Breast epithelium (tissue), 4 donors: Measurements from ENCODE around the gene ART3. TPM values are rescaled to one million over a fixed set of nuclear protein-coding genes. Genes with fewer than 3 reads are reported as not detected.

Experiments
- DNase-seq, 2 donors: peaks; one replicate each; pipeline ENCODE4 v3.0.0-alpha.2; 2019; ENCODE audit warnings: low spot score in 2 of 2
- H3K27ac ChIP-seq, 2 donors: fragments of 200-600 bp; sonication (generic) in 1 of 2; one replicate each; pipeline ENCODE4 v1.5.1; 2016 to 2019; ENCODE audit warnings: mild to moderate bottlenecking in 1 of 2
- H3K27me3 ChIP-seq, 2 donors: fragments of 200-600 bp; sonication (generic) in 1 of 2; one replicate each; pipeline versions ENCODE4 v1.5.1 to v1.6.0; 2017 to 2019; ENCODE audit warnings: control low read depth in 1 of 2, mild to moderate bottlenecking in 1 of 2
- H3K36me3 ChIP-seq: fragments of 200-600 bp; one replicate; pipeline ENCODE4 v1.5.1; 2019
- H3K4me1 ChIP-seq, 2 donors: fragments of 200-600 bp; sonication (generic); one replicate each; pipeline ENCODE4 v1.5.1; 2016 to 2019; ENCODE audit warnings: control low read depth in 1 of 2
- H3K4me3 ChIP-seq, 3 donors: fragments of 200-600 bp; sonication (generic); 1 replicate in 2 of 3; 2 replicates in 1 of 3; pipeline ENCODE4 v1.5.1; 2016 to 2019; ENCODE audit warnings: mild to moderate bottlenecking in 3 of 3, moderate library complexity in 2 of 3
- H3K9me3 ChIP-seq, 2 donors: fragments of 200-600 bp; sonication (generic) in 1 of 2; one replicate each; pipeline ENCODE4 v1.5.1; 2016 to 2019; ENCODE audit warnings: control low read depth in 1 of 2
- POLR2A ChIP-seq: fragments of 450-650 bp; IDR thresholded peaks from one replicate; pipeline ENCODE4 v1.6.1; 2016; ENCODE audit warnings: antibody characterized with exemption, mild to moderate bottlenecking, moderate library complexity
- POLR2AphosphoS5 ChIP-seq, 3 donors: sonication (generic); formaldehyde crosslinking; IDR thresholded peaks; one replicate each; pipeline ENCODE4 v1.6.1; 2017; ENCODE audit warnings: antibody characterized with exemption in 3 of 3
- intact Hi-C: fragments of 100-400 bp; cut with DNase I; formaldehyde crosslinking; loops from one replicate; pipeline ENCODE4 v1.15.1; 2023; ENCODE audit warnings: low total_unique reads
- total RNA-seq, 3 donors: library from RNA; depleted of rRNA; stranded (reverse); fragments of >200 nt; gene quantifications; one replicate each; pipeline ENCODE4 v1.1.0, GENCODE V29; 2016
- TF ChIP-seq, protein P1 (sequence below), 3 donors: fragments of 450-650 bp; IDR thresholded peaks; one replicate each; pipeline ENCODE4 v1.5.1; 2016 to 2017; ENCODE audit warnings: antibody characterized with exemption in 3 of 3, mild to moderate bottlenecking in 3 of 3, moderate library complexity in 3 of 3

Gene ART3
- total RNA-seq, 3 donors from 2014 or later, result not detected

DNA sequence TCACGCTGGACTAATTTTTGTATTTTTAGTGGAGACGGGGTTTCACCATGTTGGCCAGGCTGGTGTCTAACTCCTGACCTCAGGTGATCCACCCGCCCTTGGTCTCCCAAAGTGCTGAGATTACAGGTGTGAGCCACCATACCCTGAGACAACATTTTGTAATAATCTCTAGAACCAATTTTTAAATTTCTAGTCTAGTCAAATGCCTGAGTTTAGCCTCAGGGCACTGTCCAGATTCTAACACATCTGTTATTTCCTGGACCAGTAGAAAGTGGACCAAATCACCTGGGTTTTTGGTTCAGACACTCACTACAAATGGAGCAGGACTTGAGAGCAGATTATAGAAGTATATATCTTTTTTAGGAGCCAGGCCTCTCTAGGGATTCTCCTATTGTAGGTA is 21.6 kb downstream of the ART3 start:
- no peaks in the 10 kb centered on the region for H3K9me3 ChIP-seq
- H3K36me3 ChIP-seq, result no peaks in the 10 kb centered on the region
- no peak for DNase-seq
- H3K4me1 ChIP-seq, result no peaks in the 10 kb centered on the region
- no peaks in the 10 kb centered on the region for H3K27me3 ChIP-seq
- peak overlapping the region; percentile 5 to 68 for H3K27ac ChIP-seq
- TF ChIP-seq, protein P1, sequence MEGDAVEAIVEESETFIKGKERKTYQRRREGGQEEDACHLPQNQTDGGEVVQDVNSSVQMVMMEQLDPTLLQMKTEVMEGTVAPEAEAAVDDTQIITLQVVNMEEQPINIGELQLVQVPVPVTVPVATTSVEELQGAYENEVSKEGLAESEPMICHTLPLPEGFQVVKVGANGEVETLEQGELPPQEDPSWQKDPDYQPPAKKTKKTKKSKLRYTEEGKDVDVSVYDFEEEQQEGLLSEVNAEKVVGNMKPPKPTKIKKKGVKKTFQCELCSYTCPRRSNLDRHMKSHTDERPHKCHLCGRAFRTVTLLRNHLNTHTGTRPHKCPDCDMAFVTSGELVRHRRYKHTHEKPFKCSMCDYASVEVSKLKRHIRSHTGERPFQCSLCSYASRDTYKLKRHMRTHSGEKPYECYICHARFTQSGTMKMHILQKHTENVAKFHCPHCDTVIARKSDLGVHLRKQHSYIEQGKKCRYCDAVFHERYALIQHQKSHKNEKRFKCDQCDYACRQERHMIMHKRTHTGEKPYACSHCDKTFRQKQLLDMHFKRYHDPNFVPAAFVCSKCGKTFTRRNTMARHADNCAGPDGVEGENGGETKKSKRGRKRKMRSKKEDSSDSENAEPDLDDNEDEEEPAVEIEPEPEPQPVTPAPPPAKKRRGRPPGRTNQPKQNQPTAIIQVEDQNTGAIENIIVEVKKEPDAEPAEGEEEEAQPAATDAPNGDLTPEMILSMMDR (IDR thresholded peaks at IDR 0.05), result no peak
- TF ChIP-seq POLR2A (no peak), POLR2AphosphoS5 (IDR thresholded peaks at IDR 0.05) (no peak)
- no peak overlapping the region for H3K4me3 ChIP-seq
- intact Hi-C loops, result no loop called here

DNA sequence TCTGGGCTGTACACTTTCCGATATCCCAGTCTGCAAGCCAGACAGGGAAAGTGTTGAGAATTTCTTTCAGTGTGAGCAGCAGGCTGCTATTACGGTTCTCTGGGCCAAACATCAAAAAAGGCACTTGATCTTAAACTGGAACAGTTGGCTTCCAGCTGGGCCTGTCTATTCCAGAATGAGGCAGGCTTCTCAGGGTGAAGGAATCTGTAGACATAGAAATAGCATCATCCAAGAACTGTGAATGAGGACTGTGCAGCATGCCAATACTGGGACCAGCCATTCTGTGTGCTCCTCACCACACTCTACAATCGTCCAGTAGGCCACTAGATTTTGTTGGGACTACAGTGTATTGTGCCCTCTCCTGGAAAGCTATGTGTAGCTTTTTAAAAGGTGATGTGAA is 31.1 kb downstream of the ART3 start:
- H3K27ac ChIP-seq, result no peak overlapping the region
- TF ChIP-seq, protein P1 (IDR thresholded peaks at IDR 0.05), result no peak
- no peak for TF ChIP-seq POLR2AphosphoS5 (IDR thresholded peaks at IDR 0.05)
- no peak for TF ChIP-seq POLR2A
- H3K36me3 ChIP-seq, result no peaks in the 10 kb centered on the region
- H3K4me1 ChIP-seq, result no peaks in the 10 kb centered on the region
- H3K27me3 ChIP-seq, result no peaks in the 10 kb centered on the region
- H3K4me3 ChIP-seq, result no peak overlapping the region
- H3K9me3 ChIP-seq, result no peaks in the 10 kb centered on the region
- DNase-seq, result no peak
- intact Hi-C loops, result no loop called here

DNA sequence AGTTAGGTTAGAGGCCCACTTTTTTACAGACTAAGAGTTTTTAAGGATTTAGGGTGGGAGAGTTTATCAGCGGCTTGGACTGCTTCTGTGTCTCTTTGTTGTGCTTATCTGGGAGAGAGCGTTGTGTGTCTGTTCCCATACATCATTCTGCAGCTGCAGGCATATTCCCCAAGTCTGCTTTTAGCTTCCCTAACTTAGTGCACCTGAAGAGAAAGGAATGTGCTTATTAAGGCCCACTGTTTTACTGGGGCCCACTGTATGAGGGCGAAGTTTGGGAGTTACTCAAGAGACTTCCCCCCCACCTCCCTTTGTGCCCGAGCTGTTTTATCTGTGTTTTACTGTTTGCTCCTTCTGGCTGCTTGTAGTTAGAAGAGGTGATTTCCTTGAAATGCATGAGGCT is 31.9 kb downstream of the ART3 start:
- intact Hi-C loops, result no loop called here
- no peak overlapping the region for H3K27ac ChIP-seq

DNA sequence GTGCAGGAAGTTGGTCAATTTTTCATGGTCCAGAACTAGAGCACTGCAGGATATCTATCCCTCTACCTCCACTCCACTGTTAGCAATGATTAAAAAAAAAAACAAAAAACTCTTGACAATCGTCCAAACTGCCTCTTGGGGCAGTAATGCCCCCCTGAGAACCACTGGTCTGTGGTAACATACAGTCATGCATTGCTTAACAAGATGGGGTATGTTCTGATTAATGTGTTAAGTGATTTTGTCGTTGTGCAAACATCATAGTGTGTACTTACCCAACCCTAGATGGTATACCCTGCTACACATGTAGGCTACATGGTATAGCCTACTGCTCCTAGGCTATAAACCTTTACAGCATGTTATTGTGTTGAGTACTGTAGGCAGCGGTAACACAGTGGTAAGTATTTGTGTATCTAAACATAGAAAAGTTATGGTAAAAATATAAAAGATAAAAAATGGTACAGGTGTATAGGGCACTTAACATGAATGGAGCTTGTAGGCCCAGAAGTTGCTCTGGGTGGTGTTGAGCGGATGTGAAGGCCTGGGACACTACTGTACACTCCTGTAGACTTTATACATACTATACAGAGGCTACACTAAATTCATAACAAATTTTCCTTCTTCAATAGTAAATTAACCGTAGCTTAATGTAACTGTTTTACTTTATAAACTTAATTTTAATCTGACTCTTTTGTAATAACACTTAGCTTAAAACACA is 34.1 kb downstream of the ART3 start:
- no peaks in the 10 kb centered on the region for H3K4me1 ChIP-seq
- no peaks in the 10 kb centered on the region for H3K27me3 ChIP-seq
- DNase-seq, result no peak
- peaks cover 6% of the 10 kb centered on the region for H3K36me3 ChIP-seq
- H3K9me3 ChIP-seq, result no peaks in the 10 kb centered on the region
- intact Hi-C loops, result no loop called here
- H3K4me3 ChIP-seq, result no peak overlapping the region
- H3K27ac ChIP-seq, result no peak overlapping the region
- TF ChIP-seq, protein P1 (IDR thresholded peaks at IDR 0.05), result no peak
- no peak for TF ChIP-seq POLR2A
- TF ChIP-seq POLR2AphosphoS5 (IDR thresholded peaks at IDR 0.05), result no peak

More for the DNA sequence above, 31.9 kb downstream of the ART3 start:
- Histone ChIP-seq H3K36me3 (no peaks in the 10 kb centered on the region), H3K4me1 (no peaks in the 10 kb centered on the region), H3K9me3 (no peaks in the 10 kb centered on the region), H3K4me3 (no peak overlapping the region), H3K27me3 (no peaks in the 10 kb centered on the region)
- DNase-seq, result no peak
- TF ChIP-seq POLR2AphosphoS5 (IDR thresholded peaks at IDR 0.05) (no peak), POLR2A (no peak)
- TF ChIP-seq, protein P1 (IDR thresholded peaks at IDR 0.05), result no peak

DNA sequence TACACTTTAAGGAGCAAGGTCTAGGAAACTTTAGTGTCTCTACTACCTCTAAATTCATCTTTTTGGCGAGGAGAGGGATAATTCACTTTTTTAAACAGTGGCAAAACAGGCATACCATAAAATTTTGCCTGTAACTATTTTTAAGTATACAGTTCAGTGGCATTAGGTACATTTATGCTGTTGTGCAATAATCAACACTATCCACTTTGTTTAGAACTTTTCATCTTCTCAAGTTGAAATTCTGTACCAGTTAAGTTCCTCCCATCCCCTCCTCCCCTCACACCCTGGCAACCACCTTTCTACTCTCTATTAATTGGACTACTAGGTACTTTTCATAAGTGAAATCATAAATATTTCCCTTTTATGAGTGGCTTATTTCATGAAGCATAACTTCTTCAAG is 42.3 kb downstream of the ART3 start:
- Histone ChIP-seq H3K27me3 (no peaks in the 10 kb centered on the region), H3K4me3 (no peak overlapping the region), H3K9me3 (no peaks in the 10 kb centered on the region), H3K27ac (no peak overlapping the region), H3K4me1 (no peaks in the 10 kb centered on the region), H3K36me3 (peaks cover 6% of the 10 kb centered on the region)
- no peak for DNase-seq
- no peak for TF ChIP-seq POLR2A
- intact Hi-C loops, result no loop called here
